ENCODE results near the gene GRIP1.

Gene GRIP1

GRCh38 chr12:66387117-66387516 is 291.8 kb downstream of the GRIP1 start:
- no peak for DNase-seq (ENCODE audit: low spot score)

- DNase-seq (ENCODE audit: low spot score): no peak
Observed at GRCh38 chr12:66380769-66381535, 297.9 kb downstream of the GRIP1 start.

- no peak for DNase-seq (ENCODE audit: low spot score)
Observed at GRCh38 chr12:66379616-66380015, 299.3 kb downstream of the GRIP1 start.

- DNase-seq (ENCODE audit: low spot score): no peak
Observed at GRCh38 chr12:66375560-66375959, 303.3 kb downstream of the GRIP1 start.

- DNase-seq (ENCODE audit: low spot score): no peak
Observed at GRCh38 chr12:66371982-66372381, 306.9 kb downstream of the GRIP1 start.

GRCh38 chr12:66367015-66367667 is 311.7 kb downstream of the GRIP1 start:
- DNase-seq (ENCODE audit: low spot score): no peak

GRCh38 chr12:66365718-66366490 is 313.0 kb downstream of the GRIP1 start:
- no peak for DNase-seq (ENCODE audit: low spot score)

- no peak for DNase-seq (ENCODE audit: low spot score)
Observed at GRCh38 chr12:66361703-66362102, 317.2 kb downstream of the GRIP1 start.

GRCh38 chr12:66359300-66359699 is 319.6 kb downstream of the GRIP1 start:
- peak; percentile 8 for DNase-seq (ENCODE audit: low spot score)

GRCh38 chr12:66354291-66354690 is 324.6 kb downstream of the GRIP1 start:
- no peak for DNase-seq (ENCODE audit: low spot score)

- DNase-seq (ENCODE audit: low spot score): no peak
Observed at GRCh38 chr12:66352899-66353298, 326.0 kb downstream of the GRIP1 start.

- peak; percentile 72 for DNase-seq (ENCODE audit: low spot score)
Observed at GRCh38 chr12:66352197-66352596, 326.7 kb downstream of the GRIP1 start.

GRCh38 chr12:66351301-66351700 is 327.6 kb downstream of the GRIP1 start:
- no peak for DNase-seq (ENCODE audit: low spot score)

- no peak for DNase-seq (ENCODE audit: low spot score)
Observed at GRCh38 chr12:66345956-66346355, 332.9 kb downstream of the GRIP1 start.

- no peak for DNase-seq (ENCODE audit: low spot score)
Observed at GRCh38 chr12:66345212-66345611, 333.7 kb downstream of the GRIP1 start.

GRCh38 chr12:66341126-66341525 is 337.8 kb downstream of the GRIP1 start:
- no peak for DNase-seq (ENCODE audit: low spot score)

GRCh38 chr12:66340131-66340530 is 338.7 kb downstream of the GRIP1 start:
- DNase-seq (ENCODE audit: low spot score): no peak

- no peak for DNase-seq (ENCODE audit: low spot score)
Observed at GRCh38 chr12:66337381-66338010, 341.4 kb downstream of the GRIP1 start.

- no peak for DNase-seq (ENCODE audit: low spot score)
Observed at GRCh38 chr12:66335746-66336145, 343.1 kb downstream of the GRIP1 start.

- DNase-seq (ENCODE audit: low spot score): no peak
Observed at GRCh38 chr12:66331814-66332213, 347.1 kb downstream of the GRIP1 start.

- DNase-seq (ENCODE audit: low spot score): no peak
Observed at GRCh38 chr12:66331016-66331415, 347.9 kb downstream of the GRIP1 start.

- no peak for DNase-seq (ENCODE audit: low spot score)
Observed at GRCh38 chr12:66329941-66330340, 348.9 kb downstream of the GRIP1 start.

Measured in ecto neural progenitor cell (in vitro differentiated cells).